SK-N-SH (cell line): ENCODE data around the gene SEZ6L. TPM values are rescaled to one million over a fixed set of nuclear protein-coding genes. Genes with fewer than 3 reads are reported as not detected.

Experiments used
- CTCF ChIA-PET: fragments of 300-600, 350-600 bp; formaldehyde crosslinking; extraction: SDS; loops from one replicate; lab custom pipeline; 2021; lab: Yijun Ruan, JAX
- POLR2A ChIA-PET: fragments of 350-600 bp; sonication (Branson Sonifier 250); formaldehyde crosslinking; extraction: SDS; loops from one replicate; lab custom pipeline; 2020; ENCODE audit warnings: antibody characterized with exemption, inconsistent platforms; lab: Yijun Ruan, JAX
- DNase-seq: peaks from one replicate; pipeline ENCODE4 v3.0.0; 2012
- H2AFZ ChIP-seq: fragments of 200-600 bp; sonication (generic); 2 replicates; pipeline ENCODE4 v1.8.1; 2016; ENCODE audit warnings: antibody characterized with exemption, mild to moderate bottlenecking, low read depth
- H3F3A ChIP-seq: fragments of 200-600 bp; sonication (generic); replicated peaks from 2 replicates; pipeline ENCODE3; 2016; ENCODE audit warnings: antibody characterized with exemption, mild to moderate bottlenecking; ENCODE audit not compliant: insufficient read depth
- H3K27ac ChIP-seq, 2 experiments: fragments of 200-500 bp in 1 of 2; fragments of 200-600 bp in 1 of 2; sonication (Bioruptor generic) in 1 of 2; sonication (generic), shearing (Covaris generic) in 1 of 2; 2 replicates each; pipeline versions ENCODE4 v1.5.1 to v1.6.1; 2014 to 2016; ENCODE audit warnings: low read depth in 2 of 2, inconsistent platforms in 1 of 2, low read length in 1 of 2, mild to moderate bottlenecking in 1 of 2, mixed read lengths in 1 of 2
- H3K27me3 ChIP-seq: fragments of 200-600 bp; sonication (generic), shearing (Covaris generic); 2 replicates; pipeline ENCODE4 v1.6.1; 2016; ENCODE audit warnings: mixed run types; ENCODE audit not compliant: insufficient read depth
- H3K36me3 ChIP-seq, 2 experiments: fragments of 200-500 bp in 1 of 2; fragments of 200-600 bp in 1 of 2; sonication (Bioruptor generic) in 1 of 2; sonication (generic) in 1 of 2; replicated peaks in 1 of 2; 2 replicates each; pipeline versions ENCODE3 to v1.5.1; 2014 to 2016; ENCODE audit warnings: low read length in 1 of 2, mild to moderate bottlenecking in 1 of 2; ENCODE audit not compliant: insufficient read depth in 2 of 2, control insufficient read depth in 1 of 2
- H3K4me1 ChIP-seq, 2 experiments: fragments of 200-500 bp in 1 of 2; fragments of 200-600 bp in 1 of 2; sonication (Bioruptor generic) in 1 of 2; sonication (generic), shearing (Covaris generic) in 1 of 2; 2 replicates each; pipeline versions ENCODE4 v1.5.1 to v1.6.1; 2014 to 2016; ENCODE audit warnings: low read depth in 1 of 2, low read length in 1 of 2, mixed run types in 1 of 2; ENCODE audit not compliant: insufficient read depth in 2 of 2, control insufficient read depth in 1 of 2
- H3K4me2 ChIP-seq: fragments of 200-600 bp; sonication (generic), shearing (Covaris generic); 2 replicates; pipeline ENCODE4 v1.6.1; 2017; ENCODE audit warnings: mixed run types
- H3K4me3 ChIP-seq, 2 experiments: fragments of 200-500 bp in 1 of 2; fragments of 200-600 bp in 1 of 2; sonication (Bioruptor generic) in 1 of 2; sonication (generic), shearing (Covaris generic) in 1 of 2; 2 replicates each; pipeline versions ENCODE4 v1.5.1 to v1.8.1; 2014 to 2016; ENCODE audit warnings: low read depth in 2 of 2, inconsistent platforms in 1 of 2, low read length in 1 of 2, mild to moderate bottlenecking in 1 of 2, mixed read lengths in 1 of 2, moderate library complexity in 1 of 2
- H3K79me2 ChIP-seq: fragments of 200-600 bp; sonication (generic); 2 replicates; pipeline ENCODE4 v1.8.1; 2017; ENCODE audit warnings: mild to moderate bottlenecking; ENCODE audit not compliant: insufficient read depth
- H3K9ac ChIP-seq: fragments of 200-600 bp; sonication (generic); 2 replicates; pipeline ENCODE4 v1.6.1; 2017; ENCODE audit warnings: mixed run types
- H3K9me2 ChIP-seq: fragments of 200-600 bp; sonication (generic); 2 replicates; pipeline ENCODE4 v1.6.1; 2017; ENCODE audit warnings: mixed run types
- H3K9me3 ChIP-seq: fragments of 200-600 bp; sonication (generic); 2 replicates; pipeline ENCODE4 v1.6.1; 2017; ENCODE audit warnings: mixed run types, mild to moderate bottlenecking, moderate library complexity
- H4K20me1 ChIP-seq: fragments of 200-600 bp; sonication (generic); 2 replicates; pipeline ENCODE4 v1.6.1; 2017; ENCODE audit warnings: mild to moderate bottlenecking, mixed run types; ENCODE audit not compliant: insufficient read depth
- CTCF ChIP-seq: fragments of 200-600 bp; sonication (generic); IDR thresholded peaks from 2 replicates; pipeline ENCODE4 v1.6.1; 2017; ENCODE audit warnings: antibody characterized with exemption, mild to moderate bottlenecking, moderate library complexity
- ELF1 ChIP-seq: IDR thresholded peaks from 2 replicates; pipeline ENCODE4 v1.4.0; 2012
- FOSL2 ChIP-seq: IDR thresholded peaks from 2 replicates; pipeline ENCODE4 v1.4.0; 2012; ENCODE audit warnings: low read depth, mild to moderate bottlenecking, moderate library complexity, borderline replicate concordance
- JUND ChIP-seq: IDR thresholded peaks from 2 replicates; pipeline ENCODE4 v1.4.0; 2012
- MEF2A ChIP-seq: IDR thresholded peaks from 2 replicates; pipeline ENCODE4 v1.4.0; 2012; ENCODE audit warnings: low read depth, borderline replicate concordance
- MXI1 ChIP-seq: IDR thresholded peaks from 2 replicates; pipeline ENCODE4 v1.6.1; 2012; ENCODE audit warnings: mild to moderate bottlenecking, low read depth, low read length, improper control_type of control experiment
- NFIC ChIP-seq: IDR thresholded peaks from 2 replicates; pipeline ENCODE4 v1.4.0; 2012; ENCODE audit warnings: borderline replicate concordance
- RAD21 ChIP-seq: IDR thresholded peaks from 2 replicates; pipeline ENCODE4 v1.6.1; 2012; ENCODE audit warnings: mild to moderate bottlenecking, low read length
- RXRA ChIP-seq: IDR thresholded peaks from 2 replicates; pipeline ENCODE4 v1.4.0; 2012; ENCODE audit warnings: low read depth, mild to moderate bottlenecking, borderline replicate concordance
- SIN3A ChIP-seq: IDR thresholded peaks from 2 replicates; pipeline ENCODE4 v1.6.1; 2012; ENCODE audit warnings: low read depth, mild to moderate bottlenecking, low read length, moderate library complexity, borderline replicate concordance
- SMC3 ChIP-seq: IDR thresholded peaks from 2 replicates; pipeline ENCODE4 v1.6.1; 2012; ENCODE audit warnings: low read depth, low read length, improper control_type of control experiment
- TEAD4 ChIP-seq: IDR thresholded peaks from 2 replicates; pipeline ENCODE4 v1.4.0; 2012; ENCODE audit warnings: mild to moderate bottlenecking, borderline replicate concordance; ENCODE audit not compliant: insufficient read depth
- USF2 ChIP-seq: fragments of 150-350 bp; IDR thresholded peaks from 2 replicates; pipeline ENCODE4 v1.6.1; 2017; ENCODE audit warnings: antibody characterized with exemption, low read length, low read depth, borderline replicate concordance
- YY1 ChIP-seq: IDR thresholded peaks from 2 replicates; pipeline ENCODE4 v1.4.0; 2012; ENCODE audit warnings: low read depth, mild to moderate bottlenecking
- WGBS: methylation state at CpG from one replicate; pipeline ENCODE4 v1.1.6; 2017; ENCODE audit warnings: low lambda C conversion rate; 5-methylcytosine and 5-hydroxymethylcytosine counted together
- polyA plus RNA-seq, 3 experiments: library from polyadenylated mRNA; depleted of rRNA; stranded (reverse); fragments of >200 nt; gene quantifications; 2 replicates each; pipeline ENCODE4 v1.2.3, GENCODE V29; 2012
- small RNA-seq, 7 experiments: library from RNA; depleted of rRNA; stranded (forward); fragments of <200 nt; gene quantifications; one replicate each; pipeline ENCODE3, GENCODE V24; 2012

The SEZ6L gene
- polyA plus RNA-seq, 1 of the 3 experiments (the other 2 are of a cell fraction): 0.10 TPM

DNA sequence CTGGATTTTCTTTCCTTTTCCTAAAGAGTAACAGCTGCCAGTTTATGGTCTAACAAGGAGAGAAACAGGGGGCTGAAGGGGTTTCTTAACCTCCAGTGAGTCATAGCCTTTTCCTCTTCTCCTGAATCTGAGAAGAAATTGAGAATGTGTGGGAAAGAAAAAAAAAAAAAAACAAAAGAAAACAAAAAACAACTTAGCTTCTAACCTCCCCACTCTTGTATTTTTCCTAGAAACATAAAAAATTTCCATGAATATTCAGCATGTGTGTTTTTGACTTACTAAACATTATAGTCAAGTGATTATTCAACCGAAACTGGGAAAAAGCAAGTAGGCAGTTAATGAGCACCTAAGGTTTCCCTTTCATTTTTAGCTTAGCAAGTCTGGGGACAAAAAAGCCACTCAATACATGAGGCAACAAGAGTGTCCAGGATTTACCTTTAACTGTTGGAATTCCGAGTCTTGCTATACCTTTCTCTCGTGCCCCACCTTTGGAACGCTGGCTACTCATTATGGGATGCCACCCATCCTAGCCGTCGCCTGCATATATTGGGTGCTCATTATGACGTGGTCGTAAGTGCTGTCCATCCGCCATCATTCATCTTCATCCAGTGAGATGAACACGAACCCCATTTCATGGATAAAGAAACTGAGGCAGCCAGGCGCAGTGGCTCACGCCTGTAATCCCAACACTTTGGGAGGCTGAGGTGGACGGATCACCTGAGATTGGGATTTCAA is 262.2 kb downstream of the SEZ6L start:
- peaks cover 0 to 13% of the 10 kb centered on the region in 2 experiments; a peak in 1 of 4 replicates for H3K4me1 ChIP-seq
- CTCF ChIA-PET: interaction anchor here (0.9 to 2.6 kb wide), 4 partner anchors 22 to 67 kb away, joined by 3 to 13 read pairs (median 6); no protein-coding TSS in a partner anchor
- H2AFZ ChIP-seq: no peak overlapping the region
- no peak for DNase-seq
- no peaks in the 10 kb centered on the region for H3K9me3 ChIP-seq
- H3F3A ChIP-seq: peaks cover 7% of the 10 kb centered on the region
- no peak overlapping the region for H3K4me3 ChIP-seq
- no peak overlapping the region for H3K27ac ChIP-seq
- H3K9me2 ChIP-seq: no peaks in the 10 kb centered on the region
- H3K27me3 ChIP-seq: no peaks in the 10 kb centered on the region; the same call in 1 of the 2 replicates
- POLR2A ChIA-PET: interaction anchor here (0.8 kb wide), 1 partner anchor 14 kb away, joined by 3 read pairs; no protein-coding TSS in a partner anchor
- no peak overlapping the region for H3K9ac ChIP-seq
- no peak overlapping the region for H3K4me2 ChIP-seq
- H4K20me1 ChIP-seq: no peaks in the 10 kb centered on the region
- H3K79me2 ChIP-seq: no peaks in the 10 kb centered on the region
- H3K36me3 ChIP-seq: peaks cover 0 to 12% of the 10 kb centered on the region in 2 experiments
- no peak for TF ChIP-seq FOSL2
- WGBS: 95% methylated on average over 13 of the region's 13 CpGs

- 81% methylated on average over 3 of the region's 3 CpGs for WGBS
- Histone ChIP-seq H3K9me3 (no peaks in the 10 kb centered on the region), H3K9me2 (no peaks in the 10 kb centered on the region), H3K9ac (no peak overlapping the region), H3K27me3 (no peaks in the 10 kb centered on the region), H2AFZ (no peak overlapping the region), H3F3A (peaks cover 7% of the 10 kb centered on the region), H3K4me3 (no peak overlapping the region), H3K27ac (no peak overlapping the region), H3K4me1 (peaks cover 0 to 13% of the 10 kb centered on the region in 2 experiments; a peak in 1 of 4 replicates), H4K20me1 (no peaks in the 10 kb centered on the region), H3K79me2 (no peaks in the 10 kb centered on the region), H3K36me3 (peaks cover 0 to 12% of the 10 kb centered on the region in 2 experiments), H3K4me2 (no peak overlapping the region)
- ChIA-PET CTCF (interaction anchor here (2.9 kb wide), 1 partner anchor 29 kb away, joined by 14 read pairs; no protein-coding TSS in a partner anchor), POLR2A (no interaction called here)
- TF ChIP-seq JUND: no peak
- no peak for TF ChIP-seq SMC3
- TF ChIP-seq CTCF: no peak
- TF ChIP-seq RXRA: no peak
- no peak for TF ChIP-seq MXI1
- TF ChIP-seq SIN3A: no peak
- TF ChIP-seq USF2: no peak
- TF ChIP-seq YY1: no peak
- TF ChIP-seq TEAD4: no peak
- TF ChIP-seq MEF2A: no peak
- TF ChIP-seq ELF1: no peak
- no peak for TF ChIP-seq NFIC
- TF ChIP-seq RAD21: no peak
- no peak for DNase-seq
Measured at GRCh38 chr22:26432619-26433311, 263.5 kb downstream of the SEZ6L start.

Small RNAs within 50 kb of the gene (small RNA-seq; reads per million reads assigned to genes)
- gene RNA5SP495: 0 reads per million in 7 experiments
